ENCODE results near the gene HLA-DMA. TPM values are rescaled to one million over a fixed set of nuclear protein-coding genes. Genes with fewer than 3 reads are reported as not detected.

Gene HLA-DMA
- total and polyA plus RNA-seq, 2 of the 13 experiments (the other 11 are each of a cell fraction or from before 2014, with no cell fraction given): 0.70 to 0.71 TPM

DNA sequence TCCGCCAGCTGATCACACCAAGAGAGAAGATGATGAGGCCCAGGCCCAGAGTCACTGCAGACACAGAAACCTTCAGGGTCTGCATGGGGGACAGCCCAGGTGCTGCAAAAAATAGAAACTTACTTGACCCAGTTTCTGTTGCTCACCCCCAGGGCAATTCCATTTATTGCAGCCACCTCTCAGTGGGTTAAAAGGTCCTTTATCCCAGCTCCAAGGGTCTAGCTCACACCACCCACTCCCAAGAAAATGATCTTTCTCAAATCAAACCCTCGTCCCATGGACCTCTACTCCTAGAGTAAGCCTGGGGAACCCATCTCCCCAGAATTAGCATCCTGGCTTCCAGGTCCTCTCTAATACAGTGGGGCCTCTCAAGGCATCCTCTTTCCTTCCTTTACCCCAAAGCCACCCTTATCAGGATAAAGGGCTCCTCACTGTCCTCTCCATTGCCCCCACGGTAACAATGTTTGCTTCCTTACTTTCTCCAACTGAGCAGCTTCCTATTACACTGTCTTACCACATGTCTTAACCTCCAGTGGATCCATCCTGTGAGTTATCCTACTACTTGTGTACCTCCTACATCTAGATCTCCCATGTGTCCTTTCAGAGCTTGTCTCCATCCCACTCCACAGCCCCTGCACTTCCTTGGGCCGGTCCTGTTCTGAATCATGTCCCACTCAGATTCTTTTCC lies 17.2 kb downstream of the HLA-DMA start (continued):
- TF ChIP-seq, protein P1, sequence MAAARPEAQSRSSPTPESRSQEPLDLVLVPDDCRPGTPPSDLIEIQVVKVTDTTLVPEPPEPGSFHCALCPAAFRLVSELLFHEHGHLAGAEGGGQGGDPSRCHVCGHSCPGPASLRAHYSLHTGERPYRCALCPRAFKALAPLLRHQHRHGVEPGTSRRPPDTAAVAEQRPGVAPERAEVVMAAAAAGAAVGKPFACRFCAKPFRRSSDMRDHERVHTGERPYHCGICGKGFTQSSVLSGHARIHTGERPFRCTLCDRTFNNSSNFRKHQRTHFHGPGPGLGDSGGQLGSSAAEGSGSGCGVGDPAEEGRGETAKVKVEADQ (CRISPR knock-in tag; IDR thresholded peaks at IDR 0.05; ENCODE audit: borderline replicate concordance): no peak
- TF ChIP-seq HDAC6 (IDR thresholded peaks at IDR 0.05; ENCODE audit: low read depth, low read length): no peak
- TF ChIP-seq, protein P2, sequence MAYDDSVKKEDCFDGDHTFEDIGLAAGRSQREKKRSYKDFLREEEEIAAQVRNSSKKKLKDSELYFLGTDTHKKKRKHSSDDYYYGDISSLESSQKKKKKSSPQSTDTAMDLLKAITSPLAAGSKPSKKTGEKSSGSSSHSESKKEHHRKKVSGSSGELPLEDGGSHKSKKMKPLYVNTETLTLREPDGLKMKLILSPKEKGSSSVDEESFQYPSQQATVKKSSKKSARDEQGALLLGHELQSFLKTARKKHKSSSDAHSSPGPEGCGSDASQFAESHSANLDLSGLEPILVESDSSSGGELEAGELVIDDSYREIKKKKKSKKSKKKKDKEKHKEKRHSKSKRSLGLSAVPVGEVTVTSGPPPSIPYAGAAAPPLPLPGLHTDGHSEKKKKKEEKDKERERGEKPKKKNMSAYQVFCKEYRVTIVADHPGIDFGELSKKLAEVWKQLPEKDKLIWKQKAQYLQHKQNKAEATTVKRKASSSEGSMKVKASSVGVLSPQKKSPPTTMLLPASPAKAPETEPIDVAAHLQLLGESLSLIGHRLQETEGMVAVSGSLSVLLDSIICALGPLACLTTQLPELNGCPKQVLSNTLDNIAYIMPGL (CRISPR knock-in tag; IDR thresholded peaks at IDR 0.05; ENCODE audit: borderline replicate concordance in 1 of 2, low read depth in 1 of 2): no peak

DNA sequence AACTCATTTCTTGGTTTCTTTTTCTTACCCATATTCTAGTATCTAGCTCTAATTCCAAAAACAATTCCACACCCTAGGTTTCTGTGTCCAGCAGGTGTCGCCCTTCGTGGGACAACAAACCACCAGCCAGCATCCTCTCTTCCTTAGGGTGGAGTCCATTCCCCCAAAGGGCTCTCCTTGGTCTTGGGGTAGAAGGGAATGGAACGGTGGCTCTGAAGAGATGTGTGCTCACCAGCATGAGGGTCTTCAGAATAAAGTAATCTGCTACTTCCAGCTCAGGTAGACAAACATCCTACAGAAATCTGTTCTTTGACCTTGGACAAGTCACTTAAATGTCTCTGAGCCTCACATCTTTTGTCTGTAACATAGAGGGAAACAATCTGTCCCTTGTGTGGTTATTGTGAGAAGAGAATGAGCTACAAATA lies 19.2 kb downstream of the HLA-DMA start:
- H3K36me3 ChIP-seq (replicated peaks in 1 of 2; ENCODE audit: control insufficient read depth in 1 of 2, insufficient read depth in 2 of 2, low read length in 2 of 2): no peaks in the 10 kb centered on the region
- H3K9me3 ChIP-seq (ENCODE audit: low read length): no peaks in the 10 kb centered on the region
- no peaks in the 10 kb centered on the region for H3K79me2 ChIP-seq (ENCODE audit: insufficient read depth, low read length)
- H3K27ac ChIP-seq (ENCODE audit: extremely low read length, insufficient read depth, low read length): no peak overlapping the region
- CTCF ChIA-PET (ENCODE audit: low intra/inter-chr PET ratio, low total read pairs): interaction anchor here (0.7 to 6.2 kb wide), 5 partner anchors 14 to 50 kb away, joined by 4 to 103 read pairs (median 12); partner anchors contain the start of genes BRD2 and HLA-DMA
- BruUV-seq (replicated peaks): no TSS peak
- intact Hi-C loops (cut with micrococcal nuclease; ENCODE audit: unreplicated experiment) (loop anchor here (1.0 to 5.0 kb wide), 3 partner anchors 13 to 52 kb away; no protein-coding TSS in a partner anchor), in situ Hi-C loops (cut with HindIII; ENCODE audit: extremely low pct_ligation_motif_present, low pct_unique_long_range_greater_than_20kb) (no loop called here)
- ATAC-seq (peak; percentile 65), DNase-seq (ENCODE audit: low spot score) (peak; percentile 67), FAIRE-seq (peak; percentile 60)
- POLR2A ChIA-PET: interaction anchor here (1.0 to 2.1 kb wide), 5 partner anchors 19 to 51 kb away, joined by 5 to 15 read pairs (median 6); partner anchors contain the start of gene HLA-DMA
- H3K4me1 ChIP-seq (ENCODE audit: insufficient read depth, low read length): peaks cover 16% of the 10 kb centered on the region
- H4K20me1 ChIP-seq (ENCODE audit: insufficient read depth, low read length): no peaks in the 10 kb centered on the region
- peaks cover 2 to 28% of the 10 kb centered on the region in 2 experiments; a peak in 3 of 5 replicates for H3K27me3 ChIP-seq (ENCODE audit: control insufficient read depth in 1 of 2, insufficient read depth in 2 of 2, low read length in 2 of 2)
- WGBS (ENCODE audit: low lambda C conversion rate): 0% methylated on average over 3 of the region's 3 CpGs
- no peak overlapping the region for H3K4me3 ChIP-seq (replicated peaks in 1 of 3; ENCODE audit: insufficient read depth in 1 of 3, low read depth in 2 of 3, low read length in 3 of 3)
- H2AFZ ChIP-seq (ENCODE audit: low read length): no peak overlapping the region
- H3K4me2 ChIP-seq (ENCODE audit: low read depth, low read length): no peak overlapping the region
- no peak overlapping the region for H3K9ac ChIP-seq (ENCODE audit: insufficient read depth, low read depth, low read length)
- TF ChIP-seq FOXA1 (IDR thresholded peaks at IDR 0.05): no peak
- TF ChIP-seq FOXA1 (CRISPR knock-in tag; IDR thresholded peaks at IDR 0.05): 0 out of 2 replicates have a peak, but pooled peaks have one; percentile 10
- TF ChIP-seq ZNF572 (CRISPR knock-in tag; IDR thresholded peaks at IDR 0.05): 0 out of 2 replicates have a peak, but pooled peaks have one; percentile 43
- no peak for TF ChIP-seq HMG20A (CRISPR knock-in tag; IDR thresholded peaks at IDR 0.05; ENCODE audit: borderline replicate concordance)
- TF ChIP-seq, protein P3, sequence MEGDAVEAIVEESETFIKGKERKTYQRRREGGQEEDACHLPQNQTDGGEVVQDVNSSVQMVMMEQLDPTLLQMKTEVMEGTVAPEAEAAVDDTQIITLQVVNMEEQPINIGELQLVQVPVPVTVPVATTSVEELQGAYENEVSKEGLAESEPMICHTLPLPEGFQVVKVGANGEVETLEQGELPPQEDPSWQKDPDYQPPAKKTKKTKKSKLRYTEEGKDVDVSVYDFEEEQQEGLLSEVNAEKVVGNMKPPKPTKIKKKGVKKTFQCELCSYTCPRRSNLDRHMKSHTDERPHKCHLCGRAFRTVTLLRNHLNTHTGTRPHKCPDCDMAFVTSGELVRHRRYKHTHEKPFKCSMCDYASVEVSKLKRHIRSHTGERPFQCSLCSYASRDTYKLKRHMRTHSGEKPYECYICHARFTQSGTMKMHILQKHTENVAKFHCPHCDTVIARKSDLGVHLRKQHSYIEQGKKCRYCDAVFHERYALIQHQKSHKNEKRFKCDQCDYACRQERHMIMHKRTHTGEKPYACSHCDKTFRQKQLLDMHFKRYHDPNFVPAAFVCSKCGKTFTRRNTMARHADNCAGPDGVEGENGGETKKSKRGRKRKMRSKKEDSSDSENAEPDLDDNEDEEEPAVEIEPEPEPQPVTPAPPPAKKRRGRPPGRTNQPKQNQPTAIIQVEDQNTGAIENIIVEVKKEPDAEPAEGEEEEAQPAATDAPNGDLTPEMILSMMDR (CRISPR knock-in tag; IDR thresholded peaks at IDR 0.05): peak; percentile 85
- peak; percentile 18; the same call in 1 of the 2 replicates for TF ChIP-seq FOXJ3 (CRISPR knock-in tag; IDR thresholded peaks at IDR 0.05; ENCODE audit: borderline replicate concordance)
- TF ChIP-seq CHCHD3 (CRISPR knock-in tag; IDR thresholded peaks at IDR 0.05): no peak
- 0 out of 2 replicates have a peak, but pooled peaks have one; percentile 18 for TF ChIP-seq THAP11 (CRISPR knock-in tag; IDR thresholded peaks at IDR 0.05)
- TF ChIP-seq HCFC1 (IDR thresholded peaks at IDR 0.05; ENCODE audit: low read depth, low read length): no peak
- TF ChIP-seq SNRNP70 (IDR thresholded peaks at IDR 0.05; ENCODE audit: low read depth, low read length): no peak
- TF ChIP-seq SETDB1 (CRISPR knock-in tag; IDR thresholded peaks at IDR 0.05; ENCODE audit: borderline replicate concordance): no peak
- TF ChIP-seq SP5 (CRISPR knock-in tag; IDR thresholded peaks at IDR 0.05; ENCODE audit: borderline replicate concordance, low read depth): no peak
- peak; percentile 62 for TF ChIP-seq XRCC5 (optimal IDR thresholded peaks at IDR 0.05; ENCODE audit: low read length)
- TF ChIP-seq ZNF550 (CRISPR knock-in tag; IDR thresholded peaks at IDR 0.05; ENCODE audit: borderline replicate concordance): no peak
